Liver (tissue), 9 donors: Measurements from ENCODE around the gene SCUBE1. TPM values are rescaled to one million over a fixed set of nuclear protein-coding genes. Genes with fewer than 3 reads are reported as not detected.
A peak's percentile ranks its signal among the peaks of the same experiment; 100 is the strongest.

ENCODE experiments used
- DNase-seq: peaks from one replicate; pipeline ENCODE4 v3.0.0-alpha.2; 2017; ENCODE audit warnings: low spot score
- H3K27ac ChIP-seq, 2 donors: one replicate each; pipeline ENCODE4 v1.7.0; 2013; ENCODE audit warnings: inconsistent platforms in 2 of 2, low read length in 2 of 2, control low read depth in 1 of 2, low read depth in 1 of 2, mild to moderate bottlenecking in 1 of 2
- H3K27me3 ChIP-seq, 4 donors: one replicate each; pipeline versions ENCODE4 v1.6.1 to v1.7.0; 2013; ENCODE audit warnings: low read length in 3 of 4, inconsistent platforms in 1 of 4, mild to moderate bottlenecking in 1 of 4, moderate library complexity in 1 of 4; ENCODE audit not compliant: control insufficient read depth in 4 of 4, insufficient read depth in 4 of 4
- H3K36me3 ChIP-seq, 4 donors: one replicate each; pipeline versions ENCODE4 v1.6.1 to v1.7.0; 2013; ENCODE audit warnings: low read length in 3 of 4, mild to moderate bottlenecking in 3 of 4, low read depth in 1 of 4, moderate library complexity in 1 of 4; ENCODE audit not compliant: control insufficient read depth in 4 of 4, insufficient read depth in 3 of 4
- H3K4me1 ChIP-seq, 4 donors: one replicate each; pipeline versions ENCODE4 v1.6.1 to v1.7.0; 2013; ENCODE audit warnings: low read length in 3 of 4, mild to moderate bottlenecking in 3 of 4, moderate library complexity in 1 of 4; ENCODE audit not compliant: control insufficient read depth in 4 of 4, insufficient read depth in 4 of 4
- H3K4me3 ChIP-seq, 3 donors: one replicate each; pipeline versions ENCODE4 v1.6.1 to v1.7.0; 2013; ENCODE audit warnings: low read length in 3 of 3, control low read depth in 1 of 3, low read depth in 1 of 3, mild to moderate bottlenecking in 1 of 3
- H3K9ac ChIP-seq, 2 donors: one replicate each; pipeline ENCODE4 v1.7.0; 2013; ENCODE audit warnings: low read length in 2 of 2, mild to moderate bottlenecking in 2 of 2, moderate library complexity in 2 of 2, control low read depth in 1 of 2, low read depth in 1 of 2
- H3K9me3 ChIP-seq, 4 donors: one replicate each; pipeline versions ENCODE4 v1.6.1 to v1.7.0; 2013; ENCODE audit warnings: low read length in 3 of 4; ENCODE audit not compliant: control insufficient read depth in 4 of 4
- ATF3 ChIP-seq: IDR thresholded peaks from 2 replicates; pipeline ENCODE4 v1.6.1; 2016; ENCODE audit warnings: antibody characterized with exemption
- FOXA1 ChIP-seq: IDR thresholded peaks from 2 replicates; pipeline ENCODE4 v1.6.1; 2016; ENCODE audit warnings: antibody characterized with exemption
- FOXA2 ChIP-seq: IDR thresholded peaks from 2 replicates; pipeline ENCODE4 v1.6.1; 2016; ENCODE audit warnings: antibody characterized with exemption
- GABPA ChIP-seq, 2 donors: IDR thresholded peaks in 1 of 2; conservative IDR thresholded peaks in 1 of 2; 2 replicates each; pipeline ENCODE4 v1.6.1; 2016; ENCODE audit warnings: antibody characterized with exemption in 2 of 2, mild to moderate bottlenecking in 1 of 2, moderate library complexity in 1 of 2
- HNF4A ChIP-seq, 2 donors: conservative IDR thresholded peaks; 2 replicates each; pipeline ENCODE4 v1.6.1; 2016; ENCODE audit warnings: antibody characterized with exemption in 2 of 2, mild to moderate bottlenecking in 2 of 2
- JUND ChIP-seq, 2 donors: IDR thresholded peaks; 2 replicates each; pipeline ENCODE4 v1.6.1; 2016; ENCODE audit warnings: antibody characterized with exemption in 2 of 2
- NR2F2 ChIP-seq: IDR thresholded peaks from 2 replicates; pipeline ENCODE4 v1.6.1; 2016; ENCODE audit warnings: antibody characterized with exemption
- RAD21 ChIP-seq, 2 donors: IDR thresholded peaks; 2 replicates each; pipeline ENCODE4 v1.6.1; 2016; ENCODE audit warnings: antibody characterized with exemption in 2 of 2, mild to moderate bottlenecking in 2 of 2
- RXRA ChIP-seq, 2 donors: IDR thresholded peaks; 2 replicates each; pipeline ENCODE4 v1.6.1; 2017 to 2018; ENCODE audit warnings: antibody characterized with exemption in 2 of 2, mild to moderate bottlenecking in 1 of 2
- SP1 ChIP-seq: IDR thresholded peaks from 2 replicates; pipeline ENCODE4 v1.6.1; 2018; ENCODE audit warnings: antibody characterized with exemption, mild to moderate bottlenecking
- TAF1 ChIP-seq: conservative IDR thresholded peaks from 2 replicates; pipeline ENCODE4 v1.6.1; 2016; ENCODE audit warnings: antibody characterized with exemption, mild to moderate bottlenecking
- YY1 ChIP-seq: IDR thresholded peaks from 2 replicates; pipeline ENCODE4 v1.6.1; 2016; ENCODE audit warnings: antibody characterized with exemption, mild to moderate bottlenecking
- ZBTB33 ChIP-seq: IDR thresholded peaks from 2 replicates; pipeline ENCODE4 v1.6.1; 2016; ENCODE audit warnings: antibody characterized with exemption
- WGBS: extraction: QIAGEN DNeasy Blood & Tissue Kit; methylation state at CpG from one replicate; pipeline ENCODE4 v1.1.7; 2013; 5-methylcytosine and 5-hydroxymethylcytosine counted together
- polyA plus RNA-seq, 2 donors: library from polyadenylated mRNA; stranded (reverse) in 1 of 2; unstranded in 1 of 2; fragments of 200-250 nt in 1 of 2; fragments of >200 nt in 1 of 2; fragmentation: Nextera tagmentation in 1 of 2; extraction: Ambion mirVana in 1 of 2; gene quantifications; one replicate each; pipeline versions ENCODE4 v1.2.1 to v1.2.3, GENCODE V29; 2013 to 2015
- total RNA-seq, 2 donors: library from RNA; depleted of rRNA; stranded (reverse); fragments of >200 nt; gene quantifications; one replicate each; pipeline ENCODE4 v1.2.3, GENCODE V29; 2014
- TF ChIP-seq, protein P1 (sequence below): IDR thresholded peaks from 2 replicates; pipeline ENCODE4 v1.6.1; 2016; ENCODE audit warnings: antibody characterized with exemption
- TF ChIP-seq, protein P2 (sequence below): fragments of 150-350 bp; IDR thresholded peaks from 2 replicates; pipeline ENCODE4 v1.5.1; 2017; ENCODE audit warnings: improper control_type of control experiment, low read depth, low read length; ENCODE audit not compliant: missing input control
- TF ChIP-seq, protein P3 (sequence below): IDR thresholded peaks from 2 replicates; pipeline ENCODE4 v1.6.1; 2016; ENCODE audit warnings: antibody characterized with exemption, mild to moderate bottlenecking
- donor health status: healthy.
- donor health status: healthy.
- donor health status: healthy.
- donor health status: healthy.
- donor health status: healthy.

Gene SCUBE1
- total and polyA plus RNA-seq, 4 donors = 0.07 to 0.46 (median 0.08) TPM; not detected in 1

GRCh38 chr22:43377548-43377895, 34.4 kb upstream of the SCUBE1 start:
- peak overlapping the region; percentile 43 to 85 for H3K27ac ChIP-seq
- TF ChIP-seq, protein P1, sequence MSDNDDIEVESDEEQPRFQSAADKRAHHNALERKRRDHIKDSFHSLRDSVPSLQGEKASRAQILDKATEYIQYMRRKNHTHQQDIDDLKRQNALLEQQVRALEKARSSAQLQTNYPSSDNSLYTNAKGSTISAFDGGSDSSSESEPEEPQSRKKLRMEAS = no peak
- peak; percentile 9 for TF ChIP-seq YY1
- peaks cover 5 to 23% (median 20%) of the 10 kb centered on the region in 4 donors for H3K4me1 ChIP-seq
- peaks cover 0 to 2% (median 0%) of the 10 kb centered on the region in 4 donors for H3K9me3 ChIP-seq
- peak overlapping the region in 1 of 2 donors; percentile 69 for H3K9ac ChIP-seq
- no peak for DNase-seq
- H3K4me3 ChIP-seq = no peak overlapping the region
- no peaks in the 10 kb centered on the region for H3K27me3 ChIP-seq
- no peaks in the 10 kb centered on the region for H3K36me3 ChIP-seq
- WGBS = 27% methylated on average over 10 of the region's 10 CpGs

- WGBS = 44% methylated on average over 15 of the region's 15 CpGs
- TF ChIP-seq YY1 (no peak), FOXA1 (no peak), ATF3 (no peak), SP1 (peak; percentile 22), JUND (IDR thresholded peaks at IDR 0.05) (no peak), FOXA2 (no peak), NR2F2 (no peak), HNF4A (conservative IDR thresholded peaks at IDR 0.05) (peak; percentile 31 to 44), TAF1 (no peak), RAD21 (IDR thresholded peaks at IDR 0.05) (peak in 1 of 2 donors; percentile 7), GABPA (IDR thresholded peaks at IDR 0.05 in 1 of 2, conservative IDR thresholded peaks at IDR 0.05 in 1 of 2) (no peak), RXRA (IDR thresholded peaks at IDR 0.05) (peak in 1 of 2 donors; percentile 35), ZBTB33 (no peak)
- TF ChIP-seq, protein P2, sequence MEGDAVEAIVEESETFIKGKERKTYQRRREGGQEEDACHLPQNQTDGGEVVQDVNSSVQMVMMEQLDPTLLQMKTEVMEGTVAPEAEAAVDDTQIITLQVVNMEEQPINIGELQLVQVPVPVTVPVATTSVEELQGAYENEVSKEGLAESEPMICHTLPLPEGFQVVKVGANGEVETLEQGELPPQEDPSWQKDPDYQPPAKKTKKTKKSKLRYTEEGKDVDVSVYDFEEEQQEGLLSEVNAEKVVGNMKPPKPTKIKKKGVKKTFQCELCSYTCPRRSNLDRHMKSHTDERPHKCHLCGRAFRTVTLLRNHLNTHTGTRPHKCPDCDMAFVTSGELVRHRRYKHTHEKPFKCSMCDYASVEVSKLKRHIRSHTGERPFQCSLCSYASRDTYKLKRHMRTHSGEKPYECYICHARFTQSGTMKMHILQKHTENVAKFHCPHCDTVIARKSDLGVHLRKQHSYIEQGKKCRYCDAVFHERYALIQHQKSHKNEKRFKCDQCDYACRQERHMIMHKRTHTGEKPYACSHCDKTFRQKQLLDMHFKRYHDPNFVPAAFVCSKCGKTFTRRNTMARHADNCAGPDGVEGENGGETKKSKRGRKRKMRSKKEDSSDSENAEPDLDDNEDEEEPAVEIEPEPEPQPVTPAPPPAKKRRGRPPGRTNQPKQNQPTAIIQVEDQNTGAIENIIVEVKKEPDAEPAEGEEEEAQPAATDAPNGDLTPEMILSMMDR = no peak
- TF ChIP-seq, protein P3, sequence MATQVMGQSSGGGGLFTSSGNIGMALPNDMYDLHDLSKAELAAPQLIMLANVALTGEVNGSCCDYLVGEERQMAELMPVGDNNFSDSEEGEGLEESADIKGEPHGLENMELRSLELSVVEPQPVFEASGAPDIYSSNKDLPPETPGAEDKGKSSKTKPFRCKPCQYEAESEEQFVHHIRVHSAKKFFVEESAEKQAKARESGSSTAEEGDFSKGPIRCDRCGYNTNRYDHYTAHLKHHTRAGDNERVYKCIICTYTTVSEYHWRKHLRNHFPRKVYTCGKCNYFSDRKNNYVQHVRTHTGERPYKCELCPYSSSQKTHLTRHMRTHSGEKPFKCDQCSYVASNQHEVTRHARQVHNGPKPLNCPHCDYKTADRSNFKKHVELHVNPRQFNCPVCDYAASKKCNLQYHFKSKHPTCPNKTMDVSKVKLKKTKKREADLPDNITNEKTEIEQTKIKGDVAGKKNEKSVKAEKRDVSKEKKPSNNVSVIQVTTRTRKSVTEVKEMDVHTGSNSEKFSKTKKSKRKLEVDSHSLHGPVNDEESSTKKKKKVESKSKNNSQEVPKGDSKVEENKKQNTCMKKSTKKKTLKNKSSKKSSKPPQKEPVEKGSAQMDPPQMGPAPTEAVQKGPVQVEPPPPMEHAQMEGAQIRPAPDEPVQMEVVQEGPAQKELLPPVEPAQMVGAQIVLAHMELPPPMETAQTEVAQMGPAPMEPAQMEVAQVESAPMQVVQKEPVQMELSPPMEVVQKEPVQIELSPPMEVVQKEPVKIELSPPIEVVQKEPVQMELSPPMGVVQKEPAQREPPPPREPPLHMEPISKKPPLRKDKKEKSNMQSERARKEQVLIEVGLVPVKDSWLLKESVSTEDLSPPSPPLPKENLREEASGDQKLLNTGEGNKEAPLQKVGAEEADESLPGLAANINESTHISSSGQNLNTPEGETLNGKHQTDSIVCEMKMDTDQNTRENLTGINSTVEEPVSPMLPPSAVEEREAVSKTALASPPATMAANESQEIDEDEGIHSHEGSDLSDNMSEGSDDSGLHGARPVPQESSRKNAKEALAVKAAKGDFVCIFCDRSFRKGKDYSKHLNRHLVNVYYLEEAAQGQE = peak; percentile 16
- Histone ChIP-seq H3K9ac (peak overlapping the region in 1 of 2 donors; percentile 69), H3K4me3 (no peak overlapping the region), H3K27me3 (no peaks in the 10 kb centered on the region), H3K4me1 (peaks cover 5 to 23% (median 20%) of the 10 kb centered on the region in 4 donors), H3K9me3 (peaks cover 0 to 2% (median 0%) of the 10 kb centered on the region in 4 donors), H3K36me3 (no peaks in the 10 kb centered on the region), H3K27ac (peak overlapping the region; percentile 43 to 85)
- DNase-seq = no peak
Observed at GRCh38 chr22:43376765-43377547, 33.8 kb upstream of the SCUBE1 start.
